GM19324 (cell line): ENCODE results near the gene HGFAC.

ENCODE experiments used
- ATAC-seq: cut with Tn5 transposase; IDR thresholded peaks from one replicate; pipeline ENCODE4 v1.9.1; 2021; ENCODE audit warnings: mild to moderate bottlenecking, moderate library complexity; ENCODE audit not compliant: unreplicated experiment, low FRiP score

HGFAC gene

DNA sequence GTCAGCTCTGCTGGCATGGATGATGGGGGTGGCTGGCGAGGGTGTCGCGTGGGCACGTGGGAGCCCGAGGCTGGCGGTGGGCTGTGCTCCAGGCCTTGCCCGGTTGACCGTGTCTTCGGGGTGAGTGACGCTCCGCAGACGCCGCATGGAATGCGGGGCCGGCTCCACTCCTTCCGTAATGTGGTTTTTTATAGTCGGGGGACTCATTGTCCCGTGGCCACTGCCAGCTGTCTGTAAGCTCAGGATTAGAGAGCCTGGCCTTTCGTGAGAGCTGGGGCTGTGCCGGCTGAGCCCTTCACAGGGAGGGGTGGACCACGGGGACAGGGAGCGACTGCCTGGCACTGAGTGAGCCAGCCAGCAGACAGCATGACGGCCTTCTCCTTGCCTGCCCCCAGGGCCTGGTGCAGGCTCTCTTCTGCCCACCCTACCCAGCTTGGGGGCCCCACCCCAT is 41.7 kb downstream of the HGFAC start:
- ATAC-seq, result no peak

DNA sequence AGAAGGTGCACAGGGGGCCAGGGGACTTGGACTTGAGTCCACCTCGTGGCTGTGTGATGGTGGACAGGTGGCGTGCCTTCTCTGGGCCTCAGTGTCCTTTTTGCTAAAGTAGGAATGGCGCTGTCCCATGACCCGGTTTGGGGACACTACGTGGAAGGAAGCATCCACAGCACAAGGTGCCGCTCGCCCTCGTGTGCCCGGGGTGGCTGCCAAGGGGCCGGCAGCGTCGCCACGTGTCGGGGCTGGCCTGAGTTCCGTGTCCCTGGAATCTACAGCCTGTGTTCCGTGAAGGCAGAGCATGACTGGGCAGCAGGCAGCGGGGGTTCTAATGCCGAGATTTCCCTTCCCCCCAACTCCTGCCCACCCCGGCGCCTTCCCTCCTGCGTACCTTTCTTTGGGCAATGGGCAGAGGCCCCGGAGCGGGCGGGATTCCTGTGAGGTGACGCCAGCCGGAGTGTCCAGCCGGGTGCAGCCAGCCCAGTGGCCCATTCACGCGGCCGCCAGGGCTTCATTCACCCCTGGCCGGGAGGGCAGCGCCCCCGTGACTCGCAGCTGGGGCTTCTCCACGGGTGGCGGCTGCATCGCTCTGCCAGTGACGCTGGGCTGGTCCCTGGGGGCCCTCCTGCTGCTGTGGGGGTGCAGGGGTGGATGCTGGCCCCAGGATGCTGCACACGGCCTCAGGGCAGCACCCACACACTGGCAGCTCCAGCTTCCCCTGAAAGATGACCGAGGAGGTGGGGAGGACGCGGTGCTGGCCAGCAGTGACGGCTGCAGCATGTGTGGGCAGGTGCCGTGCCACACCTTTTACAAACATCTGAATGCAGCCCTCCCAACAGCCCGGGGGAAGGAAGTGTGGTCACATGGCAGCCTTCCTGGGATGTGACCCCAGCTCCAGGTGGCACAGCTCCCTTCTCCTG is 42.5 kb downstream of the HGFAC start:
- no peak for ATAC-seq

DNA sequence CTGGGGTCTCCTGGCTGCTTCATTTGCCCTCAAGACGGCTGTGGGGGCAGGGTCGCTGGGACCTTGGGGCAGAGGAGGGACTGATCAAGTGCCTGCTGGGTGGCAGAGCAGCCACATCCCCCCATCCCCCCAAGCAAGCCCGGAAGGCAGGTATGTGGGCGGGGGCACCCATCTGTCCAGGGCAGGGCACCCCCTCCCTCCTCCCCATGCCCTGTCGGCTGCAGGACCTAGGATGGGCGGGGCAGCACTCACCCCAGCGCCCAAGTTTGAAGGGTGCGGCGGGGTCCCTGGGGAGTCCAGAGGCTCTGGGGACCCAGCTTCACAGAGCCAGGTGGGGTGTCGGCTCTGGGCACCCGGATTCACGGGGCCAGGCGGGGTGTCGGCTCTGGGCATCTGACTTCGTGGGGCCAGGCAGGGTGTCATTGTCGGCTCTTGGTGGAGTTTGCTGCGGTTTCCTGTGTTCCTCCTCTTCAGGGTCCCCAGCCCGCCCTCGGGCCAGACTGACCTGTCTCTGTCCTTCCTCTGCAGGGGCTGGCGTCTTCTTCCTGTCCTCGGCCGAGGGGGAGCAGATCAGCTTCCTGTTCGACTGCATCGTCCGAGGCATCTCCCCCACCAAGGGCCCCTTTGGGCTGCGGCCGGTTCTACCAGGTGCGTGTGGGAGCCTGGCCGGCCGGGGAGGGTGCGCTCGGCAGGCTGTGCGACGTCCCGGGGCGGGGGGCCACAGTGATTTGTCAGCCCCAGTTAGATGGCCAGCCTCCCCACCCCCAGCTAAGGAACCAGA is 43.4 kb downstream of the HGFAC start:
- ATAC-seq, result no peak

DNA sequence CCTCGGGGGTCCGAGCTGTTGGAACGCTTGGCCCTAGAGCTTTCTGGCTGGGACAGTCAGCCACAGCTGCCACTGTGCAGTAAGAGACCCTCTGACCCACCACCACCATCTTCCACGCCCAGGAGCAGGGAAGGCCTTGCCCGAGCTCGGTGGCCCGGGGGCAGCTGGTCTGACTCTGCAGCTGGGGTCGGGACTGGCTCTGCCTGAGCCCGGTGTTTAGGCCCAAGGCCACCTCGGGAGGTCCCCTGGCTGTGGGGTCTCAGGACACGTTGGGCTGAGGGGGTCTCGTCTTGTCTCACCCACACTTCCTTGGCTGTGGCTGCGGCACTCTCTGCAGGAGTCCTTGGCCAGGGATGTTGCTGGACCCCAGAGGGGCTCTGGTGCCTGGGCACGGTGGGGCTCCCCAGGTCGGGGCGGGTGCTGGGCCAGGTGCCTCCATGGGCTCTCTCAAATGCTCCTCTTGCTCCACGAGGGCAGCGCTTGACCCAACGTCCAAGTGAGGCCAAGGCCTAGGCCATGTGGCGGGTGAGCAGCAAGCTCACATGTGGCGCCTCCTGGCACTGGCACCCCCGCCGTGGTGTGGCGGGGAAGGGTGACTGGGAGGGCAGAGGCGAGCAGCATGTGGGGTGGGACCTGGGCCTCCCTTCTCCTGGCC is 44.2 kb downstream of the HGFAC start:
- no peak for ATAC-seq

DNA sequence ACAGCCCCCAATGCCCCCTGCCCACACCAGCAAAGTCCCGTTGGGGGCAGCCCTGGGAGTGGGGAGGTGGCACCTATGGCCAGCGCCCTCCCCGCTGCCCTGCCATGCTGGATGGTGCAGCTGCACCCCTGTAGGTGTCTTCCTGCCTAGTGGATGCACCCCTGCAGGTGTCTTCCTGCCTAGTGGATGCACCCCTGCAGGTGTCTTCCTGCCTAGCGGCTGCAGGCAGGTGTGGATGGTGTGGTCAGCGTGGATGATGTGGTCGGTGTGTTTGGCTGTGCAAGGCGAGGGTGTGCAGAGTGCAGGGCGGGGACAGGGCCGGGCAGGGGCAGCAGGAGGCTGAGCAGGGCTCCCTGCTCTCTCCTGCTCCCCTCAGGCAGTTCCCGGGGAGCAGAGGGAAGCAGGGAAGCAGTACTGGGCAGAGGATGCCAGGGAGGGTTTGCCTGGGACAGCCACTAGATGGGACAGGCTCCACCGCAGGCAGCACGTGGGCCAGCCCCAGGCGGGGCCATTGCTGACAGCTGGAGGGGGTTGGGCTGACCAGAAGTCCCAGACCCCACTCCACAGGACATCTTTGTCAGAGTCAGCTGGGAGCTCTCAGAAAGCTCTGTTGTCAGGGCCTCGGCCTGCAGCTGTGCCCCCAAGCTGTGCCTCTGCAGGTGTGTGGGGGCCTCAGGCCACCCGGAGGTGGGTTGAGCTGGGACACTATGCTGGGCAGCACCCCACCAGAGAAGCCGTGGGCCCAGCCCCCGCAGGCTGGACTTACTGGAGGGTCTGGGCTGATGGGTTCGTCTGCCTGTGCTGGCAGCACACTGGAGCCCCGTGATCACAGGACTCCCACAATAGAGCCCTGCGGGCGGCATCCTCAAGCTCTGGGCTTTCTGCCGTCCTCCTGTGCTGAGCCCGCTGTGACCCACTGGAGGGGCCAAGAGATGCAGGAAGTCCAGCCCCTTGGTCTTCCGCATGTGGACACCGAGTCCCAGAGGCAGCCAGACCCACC is 45.1 kb downstream of the HGFAC start:
- no peak for ATAC-seq

DNA sequence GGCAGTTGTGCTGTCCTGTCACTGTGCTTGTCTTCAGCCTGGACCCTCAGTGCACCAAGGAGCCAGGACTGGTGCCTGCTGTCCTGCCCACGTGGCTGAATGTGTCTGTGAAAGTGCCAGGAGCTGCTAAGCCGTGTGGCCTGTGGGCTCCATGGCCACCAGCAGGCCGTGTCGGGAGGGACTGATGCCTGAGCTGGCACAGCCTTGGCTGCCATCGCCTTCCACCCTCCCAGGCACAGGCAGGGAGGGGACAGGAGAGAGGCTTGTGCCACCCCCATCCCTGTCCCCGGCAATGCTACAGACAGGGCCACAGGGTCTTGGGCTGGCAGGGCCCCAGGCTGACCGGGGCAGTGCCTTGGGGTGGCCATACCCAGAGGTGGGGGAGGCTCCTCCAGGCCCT is 46.1 kb downstream of the HGFAC start:
- no peak for ATAC-seq

DNA sequence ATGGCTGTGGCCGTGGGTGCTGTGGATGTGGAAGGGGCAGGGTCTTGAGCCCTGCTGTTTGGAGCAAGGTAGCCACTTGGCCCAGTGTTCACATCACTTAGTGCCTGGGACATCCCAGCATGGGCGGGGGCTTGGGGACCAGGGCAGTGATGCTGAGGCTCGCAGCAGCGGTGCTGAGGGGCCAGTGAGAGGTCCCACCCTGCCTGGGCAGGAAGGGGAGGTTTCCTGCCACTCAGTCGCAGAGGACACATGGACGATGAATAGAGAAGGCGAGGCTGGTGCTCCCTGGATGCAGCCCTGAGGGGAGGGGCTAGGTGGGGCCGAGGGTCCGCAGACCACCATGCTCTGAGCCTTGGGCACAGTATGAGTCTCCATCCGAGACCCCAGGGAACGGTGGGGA is 47.1 kb downstream of the HGFAC start:
- ATAC-seq, result no peak

DNA sequence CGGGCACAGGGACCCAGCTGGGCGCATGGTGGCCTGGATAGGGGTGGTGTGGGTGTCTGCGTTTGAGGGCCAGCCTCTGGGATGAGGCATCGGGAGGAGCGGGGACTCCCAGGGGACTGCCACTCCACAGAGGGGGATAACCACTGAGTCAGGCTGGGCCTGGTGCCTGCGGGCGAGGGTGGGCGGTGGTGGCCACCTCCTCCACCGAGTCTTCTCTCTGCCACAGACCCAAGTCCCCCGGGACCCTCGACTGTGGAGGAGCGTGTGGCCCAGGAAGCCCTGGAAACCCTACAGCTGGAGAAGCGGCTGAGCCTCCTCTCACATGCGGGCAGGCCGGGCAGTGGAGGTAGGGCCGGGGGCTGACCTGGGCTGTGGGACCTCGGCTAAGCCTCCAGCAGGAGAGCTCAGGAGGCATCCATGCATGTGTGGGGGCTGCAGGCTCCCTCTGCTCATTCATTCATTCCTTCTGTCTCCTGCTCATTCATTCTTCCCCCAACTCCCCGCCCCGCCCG is 47.7 kb downstream of the HGFAC start:
- no peak for ATAC-seq

DNA sequence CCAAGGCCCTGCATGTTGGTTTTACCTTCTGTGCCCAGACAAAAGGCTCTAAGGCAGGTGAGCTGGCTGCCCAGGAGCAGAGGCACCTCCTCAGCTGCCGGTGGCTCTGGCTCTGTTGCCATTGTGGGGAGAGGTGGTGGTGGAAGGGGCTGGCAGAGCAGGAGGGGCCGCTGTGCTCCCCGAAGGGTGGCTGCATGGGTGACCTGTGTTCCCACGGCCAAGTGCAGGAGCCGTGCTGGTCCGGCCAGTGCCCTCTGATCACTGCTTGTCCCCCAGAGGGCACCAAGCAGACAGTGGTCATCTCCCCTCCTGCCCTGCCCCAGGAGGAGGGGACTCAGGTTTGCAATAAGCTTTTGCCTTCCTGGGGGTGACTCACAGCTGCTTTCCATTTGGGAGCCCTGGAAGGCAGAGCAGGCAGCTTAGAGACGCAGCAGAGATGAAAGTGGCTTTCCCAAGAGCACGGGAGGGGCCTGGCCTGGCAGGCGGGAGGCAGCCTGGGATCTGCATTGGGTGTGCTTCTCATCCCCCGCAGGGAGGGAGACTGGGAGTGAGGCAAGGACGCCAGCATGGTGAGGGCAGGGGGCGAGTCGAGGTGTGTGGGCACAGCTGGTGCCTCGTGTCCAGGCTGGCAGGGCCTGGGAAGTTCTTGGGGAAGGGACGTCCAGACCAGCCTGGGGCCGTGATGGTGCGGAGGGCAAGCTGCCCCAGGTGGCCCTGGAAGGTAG is 50.1 kb downstream of the HGFAC start:
- no peak for ATAC-seq

DNA sequence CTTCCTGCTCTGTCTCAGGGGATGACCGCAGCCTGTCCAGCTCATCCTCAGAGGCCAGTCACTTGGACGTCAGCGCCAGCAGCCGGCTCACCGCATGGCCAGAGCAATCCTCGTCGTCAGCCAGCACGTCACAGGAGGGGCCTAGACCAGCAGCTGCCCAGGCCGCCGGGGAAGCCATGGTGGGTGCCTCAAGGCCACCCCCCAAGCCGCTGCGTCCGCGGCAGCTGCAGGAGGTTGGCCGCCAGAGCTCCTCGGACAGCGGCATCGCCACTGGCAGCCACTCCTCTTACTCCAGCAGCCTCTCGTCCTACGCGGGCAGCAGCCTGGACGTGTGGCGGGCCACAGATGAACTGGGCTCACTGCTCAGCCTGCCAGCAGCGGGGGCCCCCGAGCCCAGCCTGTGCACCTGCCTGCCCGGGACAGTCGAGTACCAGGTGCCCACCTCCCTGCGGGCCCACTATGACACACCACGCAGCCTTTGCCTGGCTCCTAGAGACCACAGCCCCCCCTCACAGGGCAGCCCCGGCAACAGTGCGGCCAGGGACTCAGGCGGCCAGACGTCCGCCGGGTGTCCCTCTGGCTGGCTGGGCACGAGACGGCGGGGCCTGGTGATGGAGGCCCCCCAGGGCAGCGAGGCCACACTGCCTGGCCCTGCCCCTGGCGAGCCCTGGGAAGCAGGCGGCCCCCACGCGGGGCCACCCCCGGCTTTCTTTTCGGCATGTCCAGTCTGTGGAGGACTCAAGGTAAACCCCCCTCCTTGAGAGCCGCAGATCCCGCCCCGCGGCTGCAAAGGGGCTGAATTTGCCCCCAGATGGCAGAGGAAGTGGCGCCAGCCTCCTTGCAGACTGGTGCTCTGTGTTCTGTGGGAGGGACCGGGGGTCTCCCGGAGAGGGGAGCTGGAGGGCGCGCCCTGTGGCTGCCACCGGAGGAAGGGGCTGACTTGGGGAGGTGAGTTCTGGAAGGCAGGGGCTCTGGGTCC is 51.3 kb downstream of the HGFAC start:
- ATAC-seq, result no peak

DNA sequence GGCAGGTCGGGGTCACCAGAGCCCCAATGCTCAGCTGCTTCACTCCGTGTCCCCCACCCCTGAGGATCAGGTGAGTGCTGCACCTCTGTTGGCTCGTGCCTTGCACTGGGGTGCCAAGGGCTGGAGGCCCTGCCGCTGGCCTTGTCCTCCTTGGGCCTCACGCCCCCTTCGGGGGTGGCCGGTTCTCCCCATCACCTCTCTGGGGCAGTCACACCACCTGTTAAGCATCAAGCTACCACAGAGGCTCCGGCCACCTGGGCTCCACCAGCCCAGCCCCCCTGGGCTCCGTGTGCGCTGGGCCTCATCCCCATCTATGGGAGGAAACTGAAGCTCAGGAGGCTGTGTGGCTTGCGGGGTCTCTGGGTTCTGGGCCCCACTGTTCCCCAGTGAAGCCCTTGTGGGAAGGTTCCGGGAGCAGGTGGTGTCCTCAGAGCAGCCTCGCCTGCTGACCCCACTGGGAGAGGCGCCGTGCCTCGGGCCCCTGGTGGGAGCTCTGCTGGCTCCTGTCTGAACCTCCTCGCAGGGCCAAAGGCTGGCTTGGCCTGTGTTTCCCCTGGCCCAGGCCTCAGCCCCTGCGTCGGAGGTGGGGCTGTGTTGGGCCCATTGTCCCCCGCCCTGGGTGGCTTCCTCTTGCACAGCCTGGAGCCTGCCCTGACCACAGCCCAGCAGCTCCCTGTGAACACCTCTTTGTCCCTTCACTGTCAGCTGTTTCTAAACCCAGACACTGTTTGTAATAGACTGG is 52.1 kb downstream of the HGFAC start:
- no peak for ATAC-seq

DNA sequence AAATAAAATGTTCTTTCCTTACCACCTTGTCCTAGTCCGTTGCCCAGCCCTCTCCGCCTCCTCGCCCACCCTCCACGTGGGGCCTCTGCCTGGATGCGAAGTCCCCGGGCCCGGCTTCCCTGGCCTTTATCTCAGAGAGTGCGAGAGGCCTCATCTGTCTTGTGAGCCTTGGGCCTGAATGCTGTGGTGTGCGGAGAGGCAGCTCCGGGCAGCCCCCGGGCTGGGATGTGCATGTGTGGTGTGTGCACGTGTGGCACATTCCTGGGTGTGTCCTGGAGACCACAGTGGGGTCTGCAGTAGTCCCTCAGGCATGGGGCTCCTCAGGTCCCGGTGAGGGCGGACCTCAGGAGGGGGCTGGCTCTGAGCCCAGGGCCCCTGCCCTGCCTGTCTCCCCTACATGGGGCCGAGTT is 52.7 kb downstream of the HGFAC start:
- ATAC-seq, result no peak

DNA sequence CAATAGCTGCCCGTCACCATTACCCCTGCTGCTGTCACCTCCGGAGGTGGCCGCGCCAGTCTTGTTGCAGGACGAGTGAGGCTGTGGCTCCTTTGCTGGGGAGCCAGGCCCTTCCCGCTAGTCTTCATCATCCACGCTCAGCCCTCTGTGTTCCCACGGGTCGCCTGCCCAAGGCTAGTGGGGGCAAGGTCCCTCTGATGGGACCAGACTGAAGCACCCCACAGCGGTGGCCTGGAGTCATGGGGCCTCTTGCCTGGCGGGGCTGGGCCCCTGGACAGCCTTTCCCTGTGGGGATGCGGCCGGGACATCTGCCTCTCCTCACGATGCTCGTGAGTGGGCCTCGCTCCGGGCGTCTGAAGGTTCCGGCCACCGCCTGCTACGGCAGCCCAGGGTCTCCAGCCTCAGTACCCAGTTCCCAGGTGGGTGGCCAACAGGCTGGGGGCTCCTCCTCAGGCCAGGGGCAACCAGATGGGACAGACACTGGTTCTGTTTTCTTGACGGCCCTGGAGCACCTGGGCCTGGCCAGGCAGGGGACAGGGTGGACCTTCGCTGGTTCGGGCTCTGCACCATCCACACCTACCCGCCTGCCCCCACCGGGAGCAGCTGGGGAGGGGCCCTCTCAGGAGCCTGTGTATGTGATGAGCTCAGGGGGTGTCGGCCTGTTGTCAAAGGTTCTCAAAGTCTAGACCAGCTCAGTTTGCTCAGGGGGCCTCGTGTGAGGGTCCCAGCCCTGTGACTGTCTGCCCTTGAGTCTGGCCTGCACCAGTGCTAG is 53.6 kb downstream of the HGFAC start:
- ATAC-seq, result no peak

DNA sequence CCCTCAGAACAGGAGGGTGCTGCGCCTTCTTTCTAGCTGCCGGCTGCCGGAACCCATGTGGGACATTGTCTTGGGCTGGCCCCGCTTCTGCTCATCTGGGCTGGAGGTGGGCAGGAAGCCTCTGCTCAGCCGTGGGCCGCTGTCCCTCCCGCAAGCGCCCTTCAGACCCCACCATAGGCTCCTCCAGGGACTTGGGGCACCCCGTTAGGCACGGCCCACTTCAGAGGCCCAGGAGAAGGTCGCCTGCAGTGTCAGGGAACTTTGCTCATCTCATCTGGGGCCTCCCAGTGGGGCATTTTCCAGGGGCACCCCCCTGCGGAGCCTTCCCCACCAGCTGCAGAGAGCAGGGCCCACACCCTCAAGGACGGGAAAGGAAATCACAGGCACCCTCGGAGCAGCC is 54.3 kb downstream of the HGFAC start:
- ATAC-seq, result no peak

DNA sequence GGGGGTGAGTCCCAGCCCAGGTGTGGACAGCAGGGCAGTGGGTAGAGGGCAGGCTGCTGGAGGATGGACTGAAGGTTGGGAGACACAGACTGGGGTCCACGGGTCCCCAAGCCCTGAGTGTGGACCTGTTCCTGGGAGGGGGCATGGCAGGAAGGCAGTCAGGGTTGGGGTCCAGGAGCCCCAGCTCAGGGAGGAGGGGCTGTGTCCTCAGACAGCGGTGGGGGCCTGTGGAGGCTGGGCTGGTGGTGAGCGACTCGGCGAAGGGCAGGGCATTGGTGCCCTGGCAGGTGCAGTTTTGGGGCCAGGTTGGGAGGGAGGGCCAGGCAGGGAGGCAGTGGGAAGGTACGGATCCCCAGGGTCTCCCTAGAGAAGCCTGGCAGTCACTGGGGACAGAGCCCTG is 55.3 kb downstream of the HGFAC start:
- no peak for ATAC-seq

DNA sequence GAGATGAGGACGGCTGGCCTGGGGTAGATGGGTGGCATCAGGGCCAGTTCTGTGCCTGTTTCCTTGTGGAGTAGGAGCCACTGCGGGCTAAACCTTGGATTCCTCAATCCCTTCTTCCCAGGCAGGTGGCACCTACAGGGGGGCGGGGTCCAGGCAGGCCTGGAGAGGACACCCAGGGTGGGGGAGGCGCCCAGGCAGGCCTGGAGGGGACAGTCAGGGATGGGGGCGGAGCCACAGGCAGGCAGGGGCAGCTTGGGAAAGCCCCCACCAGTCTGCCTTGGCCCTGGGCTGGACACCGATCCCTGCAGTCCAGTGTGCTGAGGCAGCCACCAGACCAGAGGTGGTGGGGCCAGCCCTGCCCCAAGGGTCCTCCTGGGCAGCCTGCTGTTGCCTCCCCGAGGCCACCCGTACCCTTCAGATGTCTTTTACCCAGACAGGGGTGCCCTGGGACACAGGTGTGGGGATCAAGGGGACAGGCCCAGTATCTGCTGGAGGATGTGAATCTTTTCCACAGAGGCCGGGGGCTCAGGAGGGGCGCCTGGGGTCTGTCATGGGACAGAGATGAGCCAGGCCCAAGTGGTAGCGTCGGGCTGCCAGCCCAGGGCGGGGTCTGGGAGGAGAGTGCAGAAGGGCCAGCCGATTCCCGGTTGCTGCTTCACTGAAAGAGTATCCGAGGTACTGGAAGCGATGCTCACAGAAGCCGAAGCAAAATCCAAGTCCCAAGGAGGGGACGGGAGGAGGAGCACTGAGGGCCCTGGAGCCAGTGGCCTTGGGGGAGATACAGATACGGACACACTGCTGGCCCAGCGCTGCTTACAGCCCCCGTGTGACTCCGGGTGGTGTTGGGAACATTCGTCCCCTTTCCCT is 56.0 kb downstream of the HGFAC start:
- ATAC-seq, result no peak
